ENCODE measurements around the gene PDE3A.

The PDE3A gene

DNA sequence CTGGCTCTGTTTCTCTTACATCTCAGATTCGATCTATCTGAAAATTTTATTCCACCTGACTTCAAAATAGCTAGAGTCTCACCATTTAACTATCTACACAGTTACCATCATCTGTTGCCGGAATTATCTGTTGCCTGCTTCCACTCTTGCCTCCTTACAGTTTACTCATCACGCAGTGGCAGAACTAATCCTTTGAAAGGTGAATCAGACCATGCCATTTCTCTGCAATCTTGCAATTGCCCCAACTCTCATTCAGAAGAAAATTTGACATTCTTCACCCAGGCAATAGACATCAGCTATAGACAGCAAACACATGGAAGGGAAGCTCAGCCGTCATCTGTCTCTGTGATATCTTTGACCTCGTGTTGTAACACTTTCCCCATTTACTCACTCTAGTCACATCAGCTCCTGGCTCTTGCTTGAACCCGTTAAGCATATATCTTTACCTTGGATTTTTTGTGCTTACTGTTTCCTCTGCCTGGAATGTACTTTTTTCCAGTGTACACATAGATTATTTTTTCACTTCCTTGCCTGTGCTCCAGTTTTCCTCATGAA is 85.5 kb downstream of the PDE3A start:
- no peak for DNase-seq

DNA sequence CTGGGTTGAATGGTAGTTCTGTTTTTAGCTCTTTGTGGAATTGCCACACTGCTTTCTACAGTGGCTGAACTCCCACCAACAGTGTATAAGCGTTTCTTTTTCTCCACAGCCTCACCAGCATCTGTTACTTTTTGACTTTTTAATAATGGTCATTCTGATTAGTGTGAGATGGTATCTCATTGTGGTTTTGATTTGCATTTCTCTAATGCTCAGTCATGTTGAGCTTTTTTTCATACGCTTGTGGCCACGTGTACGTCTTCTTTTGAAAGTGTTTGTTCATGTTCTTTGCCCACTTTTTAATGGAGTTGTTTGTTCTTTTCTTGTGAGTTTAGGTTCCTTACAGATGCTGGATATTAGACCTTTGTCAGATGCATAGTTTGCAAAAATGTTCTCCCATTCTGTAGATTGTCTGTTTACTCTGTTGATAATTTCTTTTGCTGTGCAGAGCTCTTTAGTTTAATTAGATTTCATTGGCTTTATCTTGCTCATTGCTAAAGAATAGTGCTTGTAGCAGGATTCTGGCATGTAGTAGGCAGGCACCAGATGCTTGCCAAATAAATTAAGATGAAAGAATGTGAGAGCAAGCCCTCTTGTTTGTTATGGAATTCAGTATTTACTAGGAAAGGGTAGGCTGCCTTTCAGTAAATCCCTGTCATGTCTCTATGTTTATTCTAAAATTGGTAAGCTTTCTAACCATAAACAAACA is 86.8 kb downstream of the PDE3A start:
- DNase-seq, result no peak

DNA sequence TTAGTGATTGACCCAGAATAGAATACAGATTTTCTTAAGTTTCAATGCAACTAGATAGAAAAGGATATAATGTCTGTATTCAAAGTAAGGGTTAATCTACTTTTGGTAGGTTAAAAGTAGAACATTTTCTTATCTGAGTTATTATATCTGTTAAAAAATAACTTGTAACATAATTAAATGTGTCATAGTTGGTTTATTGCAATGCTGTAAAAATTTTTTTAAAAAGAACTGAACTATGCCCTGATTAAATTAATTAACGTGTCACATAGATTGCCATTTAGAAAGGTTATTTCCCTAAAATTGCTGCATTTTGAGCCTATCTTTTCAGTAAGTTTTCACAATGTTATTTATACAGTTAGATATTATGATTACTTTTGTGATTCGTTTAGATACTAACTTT is 89.2 kb downstream of the PDE3A start:
- no peak for DNase-seq

DNA sequence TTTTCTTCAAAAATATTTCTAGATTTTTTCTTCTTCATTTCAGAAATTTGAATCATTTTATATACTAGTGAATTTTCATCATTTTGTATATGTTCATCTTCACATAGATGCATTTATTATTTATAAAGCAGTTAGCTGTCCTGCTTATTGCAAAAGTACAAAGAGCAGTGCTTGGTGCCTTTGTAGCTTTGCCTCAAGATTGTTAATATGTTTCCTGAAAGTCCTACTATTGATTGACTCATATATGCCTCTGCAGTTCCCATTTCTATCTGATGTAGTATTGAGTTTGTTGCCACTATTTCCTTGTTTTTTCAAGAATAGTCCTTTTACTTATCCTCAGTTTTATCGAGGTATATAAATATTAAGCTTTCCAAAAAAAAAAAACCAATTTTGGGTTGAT is 89.7 kb downstream of the PDE3A start:
- no peak for DNase-seq

DNA sequence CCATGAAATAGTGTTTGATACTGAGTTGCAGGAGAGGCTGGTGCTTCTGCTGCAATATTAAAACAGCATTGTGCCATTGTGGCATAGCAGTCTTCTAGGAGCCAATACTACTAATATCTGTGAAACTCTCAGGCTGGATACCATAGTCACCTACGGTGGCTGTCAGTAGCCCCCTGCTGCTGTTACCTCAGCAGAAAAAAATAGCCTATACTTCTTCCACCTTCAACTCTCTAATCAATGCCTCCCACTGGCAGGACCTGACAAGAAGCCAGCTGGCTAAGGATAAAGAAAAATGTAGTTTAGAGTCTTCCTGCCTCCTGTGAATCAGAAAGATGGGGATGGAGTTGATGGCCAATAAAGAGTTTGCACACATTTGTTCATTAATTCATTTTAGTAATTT is 91.6 kb downstream of the PDE3A start:
- no peak for DNase-seq

DNA sequence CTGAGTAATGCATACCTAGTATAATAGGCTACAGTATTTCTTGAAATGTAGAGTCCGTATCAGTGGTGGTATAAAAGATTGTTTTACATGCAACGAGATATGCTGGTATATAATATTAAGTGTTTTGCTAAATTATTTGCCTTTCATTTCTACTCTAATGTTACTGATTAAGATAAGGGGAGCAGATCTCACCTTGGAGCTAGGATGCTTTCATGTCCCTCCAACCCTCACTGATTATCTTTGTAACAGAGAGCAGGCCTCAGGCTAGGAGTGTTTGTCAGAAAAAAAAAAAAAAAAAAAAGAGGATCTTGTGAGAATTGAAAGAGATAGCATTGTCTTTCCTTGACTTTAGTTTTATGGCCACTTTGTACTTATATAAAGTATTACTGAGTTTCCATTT is 92.6 kb downstream of the PDE3A start:
- no peak for DNase-seq

DNA sequence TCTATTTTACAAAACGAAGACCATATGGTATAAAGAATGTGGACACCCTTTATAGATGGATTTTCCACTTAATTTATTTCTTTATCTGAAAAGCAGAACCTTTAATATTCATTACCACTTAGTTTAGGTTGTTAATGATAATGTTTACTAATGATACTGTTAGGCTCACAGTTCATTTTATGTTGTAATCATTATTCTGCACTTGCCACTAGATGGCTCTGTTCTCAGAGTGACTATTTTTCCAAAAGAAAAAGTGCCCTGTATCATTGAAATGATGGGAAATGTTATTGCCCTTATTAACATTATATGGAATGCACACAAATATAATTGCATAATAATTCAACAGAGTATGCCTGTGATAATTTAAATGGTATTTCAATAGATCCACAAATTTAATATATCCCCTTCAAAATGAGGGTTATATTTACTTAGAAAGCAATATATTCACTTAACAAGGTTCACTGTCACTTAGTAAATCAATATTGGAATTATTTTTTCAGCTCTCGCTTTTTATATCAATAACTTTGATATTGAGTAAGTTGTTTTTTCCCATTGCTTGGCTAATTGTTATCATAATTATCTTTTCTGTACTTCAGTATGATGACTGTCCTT is 95.7 kb downstream of the PDE3A start:
- peak in 1 of 56 donors; percentile 8 for DNase-seq

DNA sequence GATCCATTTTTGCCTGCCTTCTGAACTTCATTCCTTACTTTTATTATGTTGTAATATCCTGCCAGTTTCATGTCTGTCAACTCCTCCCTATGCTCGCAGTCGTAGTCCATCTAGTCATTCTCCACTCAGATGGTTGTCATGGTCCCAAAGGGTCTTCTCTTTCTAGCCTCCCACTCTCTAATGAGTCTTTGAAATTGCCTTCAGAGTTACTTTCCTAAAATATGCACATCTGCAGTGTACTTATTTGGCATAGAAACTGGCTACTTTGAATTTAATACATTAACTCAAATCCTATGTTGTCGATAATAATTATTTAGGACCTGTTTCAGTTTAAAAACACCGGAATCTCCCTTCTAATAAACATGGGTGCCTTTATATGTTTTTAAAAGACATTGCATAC is 101.0 kb downstream of the PDE3A start:
- no peak for DNase-seq

DNA sequence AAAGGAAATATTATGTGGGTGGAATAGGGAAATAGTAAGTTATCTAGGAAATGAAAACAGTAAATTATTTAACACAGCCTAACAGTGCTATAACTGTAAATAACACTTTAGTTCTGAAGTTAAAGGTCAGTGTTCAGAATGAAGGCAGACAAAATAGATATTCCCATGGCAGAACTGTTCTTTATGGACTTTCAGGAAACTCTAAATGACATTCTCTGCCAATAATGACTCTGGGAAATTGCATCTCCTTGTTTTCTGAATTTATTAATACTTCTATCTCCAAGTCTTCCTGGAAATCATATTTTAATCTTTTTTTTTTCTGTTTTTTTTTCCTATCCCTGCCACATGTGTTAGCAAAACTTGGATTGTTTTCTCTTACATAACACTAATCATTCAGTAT is 101.4 kb downstream of the PDE3A start:
- no peak for DNase-seq

DNA sequence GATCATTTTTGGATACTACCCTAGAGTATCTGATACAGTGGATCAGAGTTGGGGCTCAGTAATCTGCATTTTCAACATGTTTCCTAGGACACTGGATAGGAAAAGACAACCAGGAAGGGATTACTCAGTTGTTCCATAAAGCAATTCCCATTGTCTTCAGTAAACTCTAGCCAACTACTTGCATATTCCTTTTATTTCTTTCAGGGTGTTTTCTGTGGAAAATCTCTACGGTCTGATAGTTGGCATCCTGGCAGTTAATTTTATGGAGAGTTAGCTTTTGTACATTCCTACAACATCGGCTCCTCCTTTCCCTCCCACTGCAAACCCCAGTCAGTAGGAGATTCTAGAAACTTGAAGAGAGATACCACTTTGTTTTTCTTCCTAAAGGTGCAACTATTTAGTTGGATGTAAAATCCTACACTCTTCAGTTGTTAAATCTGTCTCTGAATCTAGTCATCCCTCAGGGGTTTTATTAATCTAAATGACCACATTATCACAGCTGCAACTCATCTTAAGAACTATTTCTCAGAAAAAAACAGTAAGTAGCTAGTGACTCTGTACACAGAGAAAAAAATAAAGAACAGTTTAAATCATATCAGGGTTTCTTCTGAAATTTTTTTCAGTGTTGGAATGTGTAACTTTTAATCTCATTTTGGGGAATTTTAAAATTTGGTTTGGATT is 103.9 kb downstream of the PDE3A start:
- no peak for DNase-seq

DNA sequence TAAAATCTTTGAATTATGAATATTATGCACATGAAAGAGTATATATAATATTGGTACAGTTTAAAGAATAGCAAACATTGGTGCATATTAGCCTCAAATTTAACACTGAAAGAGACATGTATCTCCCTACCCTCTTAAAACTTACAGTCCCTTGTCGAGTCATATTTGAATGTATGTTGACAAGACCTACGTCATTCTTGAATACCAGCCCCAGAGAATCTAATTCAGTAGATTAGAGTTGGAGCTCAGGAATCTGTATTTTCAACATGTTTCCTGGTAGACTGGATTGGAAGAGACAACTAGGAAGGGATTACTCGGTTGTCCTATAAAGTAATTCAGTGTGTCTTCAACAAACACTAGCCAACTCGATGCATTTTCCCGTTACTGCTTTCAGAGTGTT is 104.8 kb downstream of the PDE3A start:
- no peak for DNase-seq

DNA sequence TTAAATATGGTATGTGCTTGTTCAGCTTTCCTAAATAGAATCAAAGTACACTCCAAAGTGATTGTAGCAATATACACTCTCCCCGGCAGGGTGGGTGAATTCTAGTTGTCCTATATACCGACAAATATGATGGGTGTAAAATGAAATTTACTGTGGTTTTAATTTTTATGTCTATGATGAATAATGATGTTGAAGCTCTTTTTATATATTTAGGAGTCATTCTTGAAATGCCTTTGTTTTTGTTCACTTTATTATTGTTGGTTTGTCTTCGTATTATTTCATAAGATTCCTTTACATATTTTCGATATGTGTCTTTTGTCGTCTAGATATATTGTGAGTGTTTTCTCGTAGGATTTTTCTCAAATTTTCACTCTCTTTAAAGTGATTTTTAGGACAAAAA is 105.7 kb downstream of the PDE3A start:
- DNase-seq, result no peak

DNA sequence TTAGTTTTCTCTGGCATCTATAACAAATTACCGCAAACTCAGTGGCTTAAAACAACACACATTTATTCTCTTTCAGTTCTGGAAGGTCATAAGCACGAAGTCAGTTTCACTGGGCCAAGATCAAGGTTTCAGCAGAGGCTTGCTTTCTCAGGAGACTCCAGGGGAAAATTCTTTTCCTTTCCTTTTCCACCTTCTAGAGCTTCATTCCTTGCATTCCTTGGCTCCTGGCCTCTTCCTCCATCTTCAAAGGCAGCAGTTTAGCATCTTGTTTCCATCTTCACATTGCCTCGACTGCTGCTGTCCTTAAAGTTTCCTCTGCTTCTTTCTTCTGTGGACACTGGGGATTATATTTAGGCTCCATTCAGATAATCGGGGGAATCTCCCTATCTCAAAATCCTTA is 106.1 kb downstream of the PDE3A start:
- no peak for DNase-seq

DNA sequence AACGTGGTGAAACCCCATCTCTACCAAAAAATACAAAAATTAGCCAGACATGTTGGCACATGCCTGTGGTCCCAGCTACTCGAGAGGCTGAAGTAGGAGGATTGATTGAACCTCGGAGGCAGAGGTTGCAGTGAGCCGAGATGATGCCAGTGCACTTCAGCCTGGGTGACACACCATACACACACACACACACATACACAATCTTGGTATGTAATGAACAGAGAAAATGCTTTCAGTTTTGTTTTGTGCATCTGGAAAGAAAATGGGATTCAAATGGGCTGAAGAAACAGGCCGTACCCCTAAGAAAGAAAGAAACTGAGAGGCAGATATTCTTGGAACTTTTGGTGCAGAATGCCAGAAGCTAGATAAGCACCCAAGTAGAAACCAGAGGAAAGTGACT is 107.2 kb downstream of the PDE3A start:
- no peak for DNase-seq

DNA sequence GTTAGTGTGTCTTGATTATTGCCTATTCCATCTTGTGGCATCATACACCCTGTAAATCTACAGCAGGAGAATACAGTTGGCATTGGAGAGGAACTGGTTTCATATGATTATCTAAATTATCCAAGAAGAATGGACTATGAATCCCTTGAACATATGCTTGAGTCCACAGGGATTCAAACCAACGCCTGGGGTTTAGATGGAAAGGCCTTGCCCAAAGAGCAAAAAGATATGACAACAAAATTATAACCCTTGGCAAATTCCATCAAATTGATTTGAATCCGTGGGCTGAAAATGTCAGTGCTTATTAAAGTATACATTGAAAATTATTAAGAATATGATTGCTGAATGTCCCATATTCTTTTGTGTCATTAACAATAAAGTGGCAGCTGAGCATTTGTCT is 108.2 kb downstream of the PDE3A start:
- no peak for DNase-seq

DNA sequence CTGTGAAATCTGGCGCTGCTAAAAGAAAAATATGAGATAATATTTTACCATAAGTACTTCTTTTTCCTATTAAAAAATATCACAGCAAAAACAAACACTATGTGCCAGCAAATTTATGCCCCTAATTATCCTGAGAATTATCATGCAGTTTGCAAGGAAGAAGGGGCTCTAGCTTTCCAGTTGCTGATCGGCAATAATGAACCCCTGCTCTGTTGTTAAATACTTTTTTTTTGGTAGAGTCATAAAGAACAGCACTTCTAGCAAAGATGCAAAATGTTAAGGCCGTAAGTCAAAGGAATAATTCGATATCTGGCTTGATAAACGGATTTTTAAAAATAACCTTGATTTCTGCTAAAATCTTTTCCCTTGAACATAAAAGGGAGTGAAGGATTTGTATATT is 108.9 kb downstream of the PDE3A start:
- no peak for DNase-seq

DNA sequence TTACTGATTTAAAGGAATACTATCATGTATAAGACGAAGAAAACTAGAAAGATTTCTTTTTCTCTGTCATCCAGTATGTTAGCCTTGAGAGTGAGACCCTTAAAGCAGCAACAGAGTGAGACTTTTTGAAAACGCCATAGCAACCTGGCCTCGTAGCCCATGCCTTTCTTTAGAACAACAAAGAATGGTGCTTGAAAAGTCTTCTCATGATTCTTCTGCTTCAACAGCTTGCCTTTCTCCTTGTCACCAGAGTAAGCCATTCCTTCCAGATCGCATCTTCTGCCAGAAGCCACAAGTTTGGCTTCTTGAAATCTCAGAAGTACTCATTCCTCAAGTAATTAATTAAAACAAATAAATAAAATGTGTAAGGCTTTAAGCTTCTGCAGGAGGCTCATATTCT is 109.3 kb downstream of the PDE3A start:
- DNase-seq, result peak in 4 of 56 donors; percentile 2 to 19 (median 4)

DNA sequence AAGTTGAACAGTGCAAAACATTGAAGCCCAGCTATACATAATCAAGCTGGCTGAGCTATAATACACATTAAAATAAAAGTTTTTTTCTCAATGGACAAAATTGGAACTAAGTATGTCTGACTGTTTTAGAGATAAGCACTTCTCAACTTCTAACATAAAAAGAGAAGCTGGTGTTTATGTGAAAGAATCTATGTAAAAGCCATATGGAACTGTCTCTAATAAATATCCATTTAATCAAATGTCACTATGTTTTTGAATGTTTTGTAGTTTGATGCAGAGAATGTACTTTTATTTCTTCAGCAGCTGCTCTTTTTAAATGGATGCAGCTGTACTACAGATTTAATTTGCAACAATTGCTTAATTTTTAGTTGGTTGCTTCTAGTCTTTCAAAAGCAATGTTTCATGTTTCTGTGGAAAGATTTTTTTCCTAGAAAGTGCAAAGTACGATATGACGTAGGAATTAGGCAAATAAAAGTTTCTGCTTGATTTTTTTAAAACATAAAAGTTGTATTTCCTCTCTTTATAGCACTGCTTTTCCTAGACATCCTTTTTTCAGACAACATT is 114.2 kb downstream of the PDE3A start:
- no peak for DNase-seq

DNA sequence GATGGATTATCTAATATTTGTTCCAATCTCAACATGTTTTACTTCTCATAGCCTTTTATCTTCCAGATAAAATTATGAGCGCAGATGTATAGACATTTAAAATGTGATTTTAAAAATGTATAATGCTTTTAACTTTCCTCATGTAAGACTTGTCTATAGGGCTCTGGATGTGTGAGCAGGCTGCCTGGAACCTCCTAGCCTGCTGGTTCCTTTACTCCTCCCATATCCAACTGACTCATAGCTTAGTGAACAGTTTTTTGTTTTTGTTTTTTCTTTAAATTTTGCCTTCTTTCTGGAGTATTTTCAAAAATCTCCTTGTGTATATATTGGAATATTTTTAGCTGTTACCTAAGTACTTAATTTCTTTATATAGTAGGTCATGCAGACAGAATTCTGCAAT is 115.4 kb downstream of the PDE3A start:
- no peak for DNase-seq

DNA sequence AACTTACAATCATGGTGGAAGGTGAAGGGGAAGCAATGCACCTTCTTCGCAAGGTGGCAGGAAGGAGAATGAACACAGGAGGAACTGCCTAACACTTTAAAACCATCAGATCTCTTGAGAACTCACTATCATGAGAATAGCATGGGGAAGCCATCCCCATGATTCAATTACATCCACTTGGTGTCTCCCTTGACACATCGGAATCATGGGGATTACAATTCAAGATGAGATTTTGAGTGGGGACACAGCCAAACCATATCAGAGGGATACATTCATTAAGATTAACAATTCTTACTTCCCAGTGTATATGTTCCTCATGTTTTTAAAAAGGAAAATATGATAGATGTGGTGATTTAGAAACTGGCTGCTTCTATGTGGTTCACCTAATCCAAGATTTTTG is 117.9 kb downstream of the PDE3A start:
- DNase-seq, result peak in 8 of 56 donors; percentile 1 to 56 (median 3)

DNA sequence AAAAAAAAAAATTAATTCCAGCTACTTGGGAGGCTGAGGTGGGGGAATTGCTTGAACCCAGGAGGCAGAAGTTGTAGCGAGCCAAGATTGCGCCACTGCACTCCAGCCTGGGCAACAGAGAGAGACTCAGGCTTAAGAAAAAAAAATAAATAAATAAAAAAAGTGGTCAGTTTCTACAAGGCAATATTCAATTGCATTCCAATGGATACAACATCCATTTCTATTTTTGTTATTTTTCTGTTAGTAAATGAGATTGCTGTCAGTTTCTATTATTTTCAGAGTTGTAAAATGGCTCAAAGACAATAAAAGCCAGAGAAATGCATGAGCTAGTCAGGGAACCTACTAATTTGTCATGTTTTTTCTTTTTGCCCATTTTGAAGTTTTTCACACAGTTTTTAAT is 119.2 kb downstream of the PDE3A start:
- DNase-seq, result no peak

DNA sequence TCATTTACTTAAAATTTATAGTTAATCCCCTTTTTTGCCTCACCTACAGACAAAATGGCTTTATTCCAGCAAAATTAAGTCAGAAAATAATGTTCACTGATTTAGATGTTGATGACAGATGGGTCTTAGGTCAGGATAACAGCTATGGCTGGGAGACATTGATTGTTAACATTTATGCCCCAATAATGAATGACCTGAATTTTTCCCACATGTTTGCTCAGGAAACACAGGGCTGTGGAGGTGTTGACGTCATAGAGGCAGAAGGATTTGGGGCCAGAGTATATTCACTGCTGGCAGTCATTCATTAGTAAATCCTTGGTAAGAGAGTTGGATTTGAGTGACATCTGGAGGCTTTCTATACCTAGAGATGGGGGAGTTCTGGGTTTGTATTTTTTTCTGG is 121.3 kb downstream of the PDE3A start:
- no peak for DNase-seq

All from amygdala (tissue), 56 donors.